Measurements from ENCODE around the gene NTHL1.

- TF ChIP-seq SIN3A (IDR thresholded peaks at IDR 0.05; ENCODE audit: borderline replicate concordance, insufficient read depth, low read length): no peak
- no peak for TF ChIP-seq TAF1 (IDR thresholded peaks at IDR 0.05; ENCODE audit: borderline replicate concordance, insufficient read depth, low read length)
- TF ChIP-seq POLR2AphosphoS5 (IDR thresholded peaks at IDR 0.05; ENCODE audit: low read depth, low read length): no peak
- TF ChIP-seq REST (IDR thresholded peaks at IDR 0.05; ENCODE audit: insufficient read depth in 1 of 2, low read depth in 2 of 2, low read length in 2 of 2): no peak
- TF ChIP-seq FOXP2 (optimal IDR thresholded peaks at IDR 0.05; ENCODE audit: borderline replicate concordance, extremely low read depth, extremely low read length, insufficient read depth): no peak
Measured at GRCh38 chr16:2064368-2064945, 16.8 kb upstream of the NTHL1 start.
